MM.1S (cell line): ENCODE measurements around the gene GJE1.

ENCODE experiments used
- CTCF ChIP-seq: fragments of 300-600 bp; sonication (generic); IDR thresholded peaks from 2 replicates; pipeline ENCODE4 v1.5.1; 2016; ENCODE audit warnings: antibody characterized with exemption, low read length, mixed read lengths
- EZH2 ChIP-seq: fragments of 300-600 bp; sonication (generic); optimal IDR thresholded peaks from 2 replicates; pipeline ENCODE3; 2017; ENCODE audit warnings: low read depth, mild to moderate bottlenecking, antibody characterized with exemption, low read length, mixed read lengths
- EZH2phosphoT487 ChIP-seq: fragments of 300-600 bp; sonication (generic); IDR thresholded peaks from 2 replicates; pipeline ENCODE4 v1.6.1; 2018; ENCODE audit warnings: antibody characterized with exemption, low read length

- TF ChIP-seq CTCF (no peak), EZH2 (no peak), EZH2phosphoT487 (no peak)
Observed at GRCh38 chr6:142167071-142167470, 34.3 kb downstream of the GJE1 start.
